HEK293 (cell line): ENCODE results near the gene TKTL1.

ENCODE experiments used
- CTCF ChIA-PET: fragments of 350-600 bp; formaldehyde crosslinking; extraction: SDS; loops from one replicate; lab custom pipeline; 2021; ENCODE audit warnings: antibody characterized with exemption; lab: Yijun Ruan, JAX
- POLR2A ChIA-PET: fragments of 300-600 bp; formaldehyde crosslinking; extraction: SDS; loops from one replicate; lab custom pipeline; 2020; ENCODE audit warnings: antibody characterized with exemption, inconsistent platforms; lab: Yijun Ruan, JAX
- H3K27ac ChIP-seq: fragments of 200-500 bp; sonication (Bioruptor generic); 2 replicates; pipeline ENCODE4 v1.5.1; 2014; ENCODE audit warnings: low read depth, low read length, control low read depth, inconsistent platforms; ENCODE audit errors: extremely low read depth
- H3K36me3 ChIP-seq, 2 experiments: fragments of 200-500 bp in 1 of 2; sonication (Bioruptor generic) in 1 of 2; 1 replicate in 1 of 2; 2 replicates in 1 of 2; pipeline ENCODE4 v1.5.1; 2014 to 2017; ENCODE audit warnings: inconsistent platforms in 2 of 2, low read length in 2 of 2; ENCODE audit not compliant: control insufficient read depth in 2 of 2, insufficient read depth in 1 of 2
- H3K4me1 ChIP-seq: fragments of 200-500 bp; sonication (Bioruptor generic); 2 replicates; pipeline ENCODE4 v1.5.1; 2014; ENCODE audit warnings: mild to moderate bottlenecking, low read length, inconsistent platforms; ENCODE audit not compliant: control insufficient read depth, insufficient read depth
- H3K4me3 ChIP-seq: 2 replicates; pipeline ENCODE4 v1.5.1; 2011; ENCODE audit warnings: low read depth, mild to moderate bottlenecking, control low read depth, low read length, moderate library complexity
- H3K9me3 ChIP-seq: fragments of 200-500 bp; sonication (Bioruptor generic); 2 replicates; pipeline ENCODE4 v1.5.1; 2014; ENCODE audit warnings: low read depth, low read length, inconsistent platforms; ENCODE audit not compliant: control insufficient read depth, insufficient read depth
- BCL11B ChIP-seq: fragments of 450-650 bp; formaldehyde crosslinking; IDR thresholded peaks from 2 replicates; pipeline ENCODE4 v1.5.1; 2016; ENCODE audit warnings: low read depth, missing biosample characterization, missing genetic modification characterization
- HIC1 ChIP-seq: fragments of 450-650 bp; formaldehyde crosslinking; IDR thresholded peaks from 2 replicates; pipeline ENCODE4 v1.5.1; 2016; ENCODE audit warnings: missing biosample characterization, missing genetic modification characterization
- KLF1 ChIP-seq: fragments of 450-650 bp; formaldehyde crosslinking; IDR thresholded peaks from 2 replicates; pipeline ENCODE4 v1.5.1; 2016; ENCODE audit warnings: missing biosample characterization, missing genetic modification characterization
- MEIS1 ChIP-seq: sonication (generic); formaldehyde crosslinking; IDR thresholded peaks from 2 replicates; pipeline ENCODE4 v1.8.1; 2022; ENCODE audit warnings: missing genetic modification reagents, mild to moderate bottlenecking, borderline replicate concordance
- TSHZ1 ChIP-seq: fragments of 450-650 bp; formaldehyde crosslinking; IDR thresholded peaks from 2 replicates; pipeline ENCODE4 v1.5.1; 2016; ENCODE audit warnings: missing biosample characterization, missing genetic modification characterization, borderline replicate concordance
- ZFP41 ChIP-seq: fragments of 450-650 bp; formaldehyde crosslinking; IDR thresholded peaks from 2 replicates; pipeline ENCODE4 v1.5.1; 2016; ENCODE audit warnings: missing biosample characterization, missing genetic modification characterization, borderline replicate concordance
- ZNF169 ChIP-seq: fragments of 450-650 bp; formaldehyde crosslinking; IDR thresholded peaks from 2 replicates; pipeline ENCODE4 v1.5.1; 2016; ENCODE audit warnings: missing biosample characterization, missing genetic modification characterization
- ZNF274 ChIP-seq, 2 experiments: fragments of 200-500 bp in 1 of 2; fragments of 450-650 bp in 1 of 2; sonication (Bioruptor generic) in 1 of 2; formaldehyde crosslinking in 1 of 2; IDR thresholded peaks; 2 replicates each; pipeline versions ENCODE4 v1.5.1 to v1.6.1; 2014 to 2016; ENCODE audit warnings: borderline replicate concordance in 1 of 2, inconsistent platforms in 1 of 2, low read length in 1 of 2, missing biosample characterization in 1 of 2, missing genetic modification characterization in 1 of 2
- ZNF292 ChIP-seq: fragments of 450-650 bp; formaldehyde crosslinking; IDR thresholded peaks from 2 replicates; pipeline ENCODE4 v1.5.1; 2016; ENCODE audit warnings: low read depth, missing biosample characterization, missing genetic modification characterization, borderline replicate concordance
- ZNF311 ChIP-seq: fragments of 450-650 bp; formaldehyde crosslinking; IDR thresholded peaks from 2 replicates; pipeline ENCODE4 v1.5.1; 2017; ENCODE audit warnings: missing biosample characterization, missing genetic modification characterization, borderline replicate concordance
- ZNF529 ChIP-seq: fragments of 450-650 bp; formaldehyde crosslinking; IDR thresholded peaks from 2 replicates; pipeline ENCODE4 v1.5.1; 2017; ENCODE audit warnings: missing genetic modification characterization, missing biosample characterization; ENCODE audit not compliant: insufficient replicate concordance
- ZNF548 ChIP-seq: fragments of 450-650 bp; formaldehyde crosslinking; IDR thresholded peaks from 2 replicates; pipeline ENCODE4 v1.5.1; 2016; ENCODE audit warnings: missing biosample characterization, missing genetic modification characterization
- ZNF704 ChIP-seq: fragments of 450-650 bp; formaldehyde crosslinking; IDR thresholded peaks from 2 replicates; pipeline ENCODE4 v1.5.1; 2016; ENCODE audit warnings: missing biosample characterization, missing genetic modification characterization
- ZNF791 ChIP-seq: fragments of 450-650 bp; formaldehyde crosslinking; IDR thresholded peaks from 2 replicates; pipeline ENCODE4 v1.5.1; 2016; ENCODE audit warnings: missing biosample characterization, missing genetic modification characterization
- ZXDB ChIP-seq: fragments of 450-650 bp; formaldehyde crosslinking; IDR thresholded peaks from 2 replicates; pipeline ENCODE4 v1.5.1; 2016; ENCODE audit warnings: missing biosample characterization, missing genetic modification characterization

TKTL1 gene

GRCh38 chrX:154352466-154352865 lies 56.9 kb downstream of the TKTL1 start (continued):
- no peak for TF ChIP-seq ZNF292 (tag by site-specific recombination)
- no peak for TF ChIP-seq ZNF529 (tag by site-specific recombination)
- TF ChIP-seq ZNF274 (IDR thresholded peaks at IDR 0.05; ENCODE audit: low read length), result no peak
- no peak for TF ChIP-seq ZNF274 (tag by site-specific recombination; IDR thresholded peaks at IDR 0.05; ENCODE audit: borderline replicate concordance)
- TF ChIP-seq ZNF704 (tag by site-specific recombination), result no peak
- TF ChIP-seq, all 188 proteins: peak for 0

- Histone ChIP-seq H3K36me3 (peaks cover 0 to 100% of the 10 kb centered on the region in 2 experiments; a peak in 1 of 3 replicates), H3K9me3 (no peaks in the 10 kb centered on the region)
- no peak for TF ChIP-seq ZNF548 (tag by site-specific recombination)
- TF ChIP-seq TSHZ1, result no peak
- TF ChIP-seq ZNF791 (tag by site-specific recombination), result no peak
- no peak for TF ChIP-seq BCL11B (tag by site-specific recombination)
- TF ChIP-seq ZNF311 (tag by site-specific recombination), result no peak
- no peak for TF ChIP-seq MEIS1 (CRISPR knock-in tag)
- no peak for TF ChIP-seq KLF1
- no peak for TF ChIP-seq ZXDB
- TF ChIP-seq, all 188 proteins: peak for 0
- Histone ChIP-seq H3K4me3 (no peak overlapping the region), H3K4me1 (no peaks in the 10 kb centered on the region), H3K27ac (no peak overlapping the region)
- ChIA-PET POLR2A (interaction anchor here (1.0 to 1.6 kb wide), 3 partner anchors 9 to 16 kb away, joined by 4 to 6 read pairs (median 5); no protein-coding TSS in a partner anchor), CTCF (no interaction called here)
Observed at GRCh38 chrX:154353172-154353843, 57.7 kb downstream of the TKTL1 start.

- Histone ChIP-seq H3K27ac (no peak overlapping the region), H3K9me3 (no peaks in the 10 kb centered on the region), H3K4me1 (no peaks in the 10 kb centered on the region), H3K4me3 (no peak overlapping the region), H3K36me3 (peaks cover 3 to 100% of the 10 kb centered on the region in 2 experiments; a peak in 1 of 3 replicates)
- POLR2A ChIA-PET, result interaction anchor here (0.9 to 1.6 kb wide), 4 partner anchors 9 to 17 kb away, joined by 4 to 6 read pairs (median 4); no protein-coding TSS in a partner anchor
- CTCF ChIA-PET, result no interaction called here
- TF ChIP-seq ZNF169 (tag by site-specific recombination) (no peak), HIC1 (peak; percentile 67), ZFP41 (tag by site-specific recombination) (no peak)
Observed at GRCh38 chrX:154354013-154354412, 58.4 kb downstream of the TKTL1 start.
